HEK293 (cell line): Measurements from ENCODE around the gene C4orf51.

ENCODE experiments used
- EGR2 ChIP-seq: fragments of 450-650 bp; formaldehyde crosslinking; IDR thresholded peaks from 2 replicates; pipeline ENCODE4 v1.5.1; 2016; ENCODE audit warnings: low read depth, missing biosample characterization, missing genetic modification characterization
- PRDM6 ChIP-seq: fragments of 450-650 bp; formaldehyde crosslinking; IDR thresholded peaks from 2 replicates; pipeline ENCODE4 v1.5.1; 2017; ENCODE audit warnings: missing biosample characterization, missing genetic modification characterization
- SETDB1 ChIP-seq: IDR thresholded peaks from one replicate; pipeline ENCODE4 v1.6.1; 2017; ENCODE audit warnings: mild to moderate bottlenecking, low read length, moderate library complexity, mixed read lengths; ENCODE audit not compliant: insufficient read length
- YY2 ChIP-seq: fragments of 450-650 bp; formaldehyde crosslinking; IDR thresholded peaks from 2 replicates; pipeline ENCODE4 v1.5.1; 2016; ENCODE audit warnings: missing biosample characterization, missing genetic modification characterization
- ZBTB1 ChIP-seq: fragments of 450-650 bp; formaldehyde crosslinking; IDR thresholded peaks from 2 replicates; pipeline ENCODE4 v1.5.1; 2016; ENCODE audit warnings: missing biosample characterization, missing genetic modification characterization
- ZBTB8A ChIP-seq: fragments of 450-650 bp; formaldehyde crosslinking; IDR thresholded peaks from 2 replicates; pipeline ENCODE4 v1.5.1; 2016; ENCODE audit warnings: missing biosample characterization, missing genetic modification characterization
- ZNF19 ChIP-seq: fragments of 450-650 bp; formaldehyde crosslinking; IDR thresholded peaks from 2 replicates; pipeline ENCODE4; 2016; ENCODE audit warnings: missing biosample characterization, missing genetic modification characterization, low read depth
- ZNF202 ChIP-seq: fragments of 450-650 bp; formaldehyde crosslinking; IDR thresholded peaks from 2 replicates; pipeline ENCODE4 v1.5.1; 2016; ENCODE audit warnings: missing biosample characterization, missing genetic modification characterization, borderline replicate concordance
- ZNF24 ChIP-seq: fragments of 450-650 bp; formaldehyde crosslinking; IDR thresholded peaks from 2 replicates; pipeline ENCODE4 v1.5.1; 2016; ENCODE audit warnings: missing biosample characterization, missing genetic modification characterization
- ZNF510 ChIP-seq: fragments of 450-650 bp; formaldehyde crosslinking; IDR thresholded peaks from 2 replicates; pipeline ENCODE4 v1.5.1; 2018; ENCODE audit warnings: mild to moderate bottlenecking, missing genetic modification characterization, missing biosample characterization; ENCODE audit not compliant: insufficient replicate concordance
- ZNF518A ChIP-seq: fragments of 450-650 bp; formaldehyde crosslinking; conservative IDR thresholded peaks from 2 replicates; pipeline ENCODE4 v1.5.1; 2016; ENCODE audit warnings: low read depth, missing biosample characterization, missing genetic modification characterization
- ZNF555 ChIP-seq: fragments of 450-650 bp; formaldehyde crosslinking; conservative IDR thresholded peaks from 2 replicates; pipeline ENCODE4 v1.5.1; 2017; ENCODE audit warnings: missing biosample characterization, mild to moderate bottlenecking, missing genetic modification characterization, inconsistent platforms
- ZNF660 ChIP-seq: fragments of 450-650 bp; IDR thresholded peaks from 2 replicates; pipeline ENCODE4 v1.5.1; 2018; ENCODE audit warnings: missing biosample characterization, mild to moderate bottlenecking, missing genetic modification characterization
- ZNF677 ChIP-seq: fragments of 450-650 bp; IDR thresholded peaks from 2 replicates; pipeline ENCODE4 v1.5.0; 2018; ENCODE audit warnings: missing biosample characterization, mild to moderate bottlenecking, missing genetic modification characterization, moderate library complexity
- ZNF704 ChIP-seq: fragments of 450-650 bp; formaldehyde crosslinking; IDR thresholded peaks from 2 replicates; pipeline ENCODE4 v1.5.1; 2016; ENCODE audit warnings: missing biosample characterization, missing genetic modification characterization
- ZNF785 ChIP-seq: fragments of 450-650 bp; formaldehyde crosslinking; IDR thresholded peaks from 2 replicates; pipeline ENCODE4 v1.5.1; 2016; ENCODE audit warnings: missing biosample characterization, missing genetic modification characterization
- TF ChIP-seq, protein P1 (sequence below): fragments of 450-650 bp; formaldehyde crosslinking; IDR thresholded peaks from 2 replicates; pipeline ENCODE4 v1.5.1; 2016; ENCODE audit warnings: missing biosample characterization, missing genetic modification characterization
- TF ChIP-seq, protein P2 (sequence below): fragments of 450-650 bp; formaldehyde crosslinking; IDR thresholded peaks from 2 replicates; pipeline ENCODE4 v1.5.1; 2016; ENCODE audit warnings: missing biosample characterization, missing genetic modification characterization

Gene C4orf51

GRCh38 chr4:145770124-145770523, 90.2 kb downstream of the C4orf51 start (continued):
- TF ChIP-seq ZNF785 (tag by site-specific recombination), result no peak
- TF ChIP-seq YY2 (tag by site-specific recombination), result no peak
- no peak for TF ChIP-seq ZNF660
- peak; percentile 56 for TF ChIP-seq ZNF510 (tag by site-specific recombination)
- TF ChIP-seq ZBTB8A (tag by site-specific recombination), result peak; percentile 63; the same call in 1 of the 2 replicates
- TF ChIP-seq ZNF555 (tag by site-specific recombination), result peak; percentile 72
- TF ChIP-seq EGR2 (tag by site-specific recombination), result no peak
- TF ChIP-seq, protein P1, sequence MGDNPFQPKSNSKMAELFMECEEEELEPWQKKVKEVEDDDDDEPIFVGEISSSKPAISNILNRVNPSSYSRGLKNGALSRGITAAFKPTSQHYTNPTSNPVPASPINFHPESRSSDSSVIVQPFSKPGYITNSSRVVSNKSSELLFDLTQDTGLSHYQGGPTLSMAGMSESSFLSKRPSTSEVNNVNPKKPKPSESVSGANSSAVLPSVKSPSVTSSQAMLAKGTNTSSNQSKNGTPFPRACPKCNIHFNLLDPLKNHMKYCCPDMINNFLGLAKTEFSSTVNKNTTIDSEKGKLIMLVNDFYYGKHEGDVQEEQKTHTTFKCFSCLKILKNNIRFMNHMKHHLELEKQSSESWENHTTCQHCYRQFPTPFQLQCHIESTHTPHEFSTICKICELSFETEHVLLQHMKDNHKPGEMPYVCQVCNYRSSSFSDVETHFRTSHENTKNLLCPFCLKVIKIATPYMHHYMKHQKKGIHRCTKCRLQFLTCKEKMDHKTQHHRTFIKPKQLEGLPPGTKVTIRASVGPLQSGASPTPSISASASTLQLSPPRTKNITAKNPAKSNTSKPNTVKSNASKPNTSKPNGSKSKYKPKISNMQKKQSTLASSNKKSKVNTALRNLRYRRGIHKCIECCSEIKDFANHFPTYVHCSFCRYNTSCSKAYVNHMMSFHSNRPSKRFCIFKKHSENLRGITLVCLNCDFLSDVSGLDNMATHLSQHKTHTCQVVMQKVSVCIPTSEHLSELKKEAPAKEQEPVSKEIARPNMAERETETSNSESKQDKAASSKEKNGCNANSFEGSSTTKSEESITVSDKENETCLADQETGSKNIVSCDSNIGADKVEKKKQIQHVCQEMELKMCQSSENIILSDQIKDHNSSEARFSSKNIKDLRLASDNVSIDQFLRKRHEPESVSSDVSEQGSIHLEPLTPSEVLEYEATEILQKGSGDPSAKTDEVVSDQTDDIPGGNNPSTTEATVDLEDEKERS, result no peak
- no peak for TF ChIP-seq ZNF677 (tag by site-specific recombination)
- no peak for TF ChIP-seq ZNF704 (tag by site-specific recombination)
- TF ChIP-seq, protein P2, sequence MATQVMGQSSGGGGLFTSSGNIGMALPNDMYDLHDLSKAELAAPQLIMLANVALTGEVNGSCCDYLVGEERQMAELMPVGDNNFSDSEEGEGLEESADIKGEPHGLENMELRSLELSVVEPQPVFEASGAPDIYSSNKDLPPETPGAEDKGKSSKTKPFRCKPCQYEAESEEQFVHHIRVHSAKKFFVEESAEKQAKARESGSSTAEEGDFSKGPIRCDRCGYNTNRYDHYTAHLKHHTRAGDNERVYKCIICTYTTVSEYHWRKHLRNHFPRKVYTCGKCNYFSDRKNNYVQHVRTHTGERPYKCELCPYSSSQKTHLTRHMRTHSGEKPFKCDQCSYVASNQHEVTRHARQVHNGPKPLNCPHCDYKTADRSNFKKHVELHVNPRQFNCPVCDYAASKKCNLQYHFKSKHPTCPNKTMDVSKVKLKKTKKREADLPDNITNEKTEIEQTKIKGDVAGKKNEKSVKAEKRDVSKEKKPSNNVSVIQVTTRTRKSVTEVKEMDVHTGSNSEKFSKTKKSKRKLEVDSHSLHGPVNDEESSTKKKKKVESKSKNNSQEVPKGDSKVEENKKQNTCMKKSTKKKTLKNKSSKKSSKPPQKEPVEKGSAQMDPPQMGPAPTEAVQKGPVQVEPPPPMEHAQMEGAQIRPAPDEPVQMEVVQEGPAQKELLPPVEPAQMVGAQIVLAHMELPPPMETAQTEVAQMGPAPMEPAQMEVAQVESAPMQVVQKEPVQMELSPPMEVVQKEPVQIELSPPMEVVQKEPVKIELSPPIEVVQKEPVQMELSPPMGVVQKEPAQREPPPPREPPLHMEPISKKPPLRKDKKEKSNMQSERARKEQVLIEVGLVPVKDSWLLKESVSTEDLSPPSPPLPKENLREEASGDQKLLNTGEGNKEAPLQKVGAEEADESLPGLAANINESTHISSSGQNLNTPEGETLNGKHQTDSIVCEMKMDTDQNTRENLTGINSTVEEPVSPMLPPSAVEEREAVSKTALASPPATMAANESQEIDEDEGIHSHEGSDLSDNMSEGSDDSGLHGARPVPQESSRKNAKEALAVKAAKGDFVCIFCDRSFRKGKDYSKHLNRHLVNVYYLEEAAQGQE (tag by site-specific recombination), result peak; percentile 59; the same call in 1 of the 2 replicates
- peak; percentile 14; the same call in 1 of the 2 replicates for TF ChIP-seq ZNF202
- 0 out of 2 replicates have a peak, but pooled peaks have one; percentile 17 for TF ChIP-seq ZNF19 (tag by site-specific recombination)
- TF ChIP-seq SETDB1, result no peak
- no peak for TF ChIP-seq PRDM6
- no peak for TF ChIP-seq ZBTB1 (tag by site-specific recombination)
- TF ChIP-seq ZNF24 (tag by site-specific recombination), result no peak
- TF ChIP-seq ZNF518A (tag by site-specific recombination), result peak; percentile 76
